HUDEP-2 (cell line): ENCODE data around the gene STON2.
"Not testable (repeated sequence)": the region's sequence is repeated elsewhere in the genome, so short reads cannot be mapped to it uniquely, and the experiment has no call there.

Experiments used
- DNase-seq, 76 experiments: peaks; one replicate each; lab custom pipeline; 2025; ENCODE audit not compliant: unreplicated experiment in 76 of 76; lab: John Stamatoyannopoulos, UW

Gene STON2

DNA sequence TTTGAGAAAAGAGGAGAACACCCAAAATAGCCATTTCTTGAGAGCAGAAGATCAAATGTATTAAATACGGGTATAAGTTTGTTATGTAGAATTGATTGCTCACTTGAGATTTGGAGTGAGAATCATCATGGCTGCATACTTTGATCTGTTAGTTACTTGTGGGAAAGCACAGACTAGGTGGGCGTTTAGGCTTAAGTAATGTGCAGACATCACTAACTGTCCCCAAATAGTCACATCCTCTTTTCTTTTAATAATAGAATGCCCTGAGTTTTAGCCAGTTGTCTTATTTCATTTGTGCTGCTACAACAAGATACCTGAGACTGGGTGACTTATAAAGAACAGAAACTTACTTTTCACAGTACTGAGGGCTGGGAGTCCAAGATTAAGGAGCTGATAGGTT lies 165.0 kb downstream of the STON2 start:
- no peak for DNase-seq

DNA sequence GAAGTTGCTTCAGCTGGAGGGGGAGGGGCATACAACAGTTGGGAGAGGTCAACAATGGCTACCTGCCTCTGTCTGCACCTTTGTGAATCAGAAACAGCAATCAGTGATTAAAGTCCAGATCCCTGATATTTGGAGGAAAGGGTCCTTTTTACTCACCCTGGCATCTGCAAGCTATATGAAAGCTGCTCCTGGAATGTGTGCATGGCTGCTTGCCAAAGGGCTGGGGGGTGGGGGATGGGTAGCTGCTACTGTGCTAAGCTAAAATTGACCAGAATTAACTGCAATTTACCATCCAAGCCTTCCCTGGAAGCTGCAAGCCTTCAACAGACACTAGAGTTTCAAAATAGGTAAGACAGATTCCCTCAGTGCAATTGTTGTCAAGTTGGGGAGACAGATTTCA lies 165.8 kb downstream of the STON2 start:
- no peak for DNase-seq

DNA sequence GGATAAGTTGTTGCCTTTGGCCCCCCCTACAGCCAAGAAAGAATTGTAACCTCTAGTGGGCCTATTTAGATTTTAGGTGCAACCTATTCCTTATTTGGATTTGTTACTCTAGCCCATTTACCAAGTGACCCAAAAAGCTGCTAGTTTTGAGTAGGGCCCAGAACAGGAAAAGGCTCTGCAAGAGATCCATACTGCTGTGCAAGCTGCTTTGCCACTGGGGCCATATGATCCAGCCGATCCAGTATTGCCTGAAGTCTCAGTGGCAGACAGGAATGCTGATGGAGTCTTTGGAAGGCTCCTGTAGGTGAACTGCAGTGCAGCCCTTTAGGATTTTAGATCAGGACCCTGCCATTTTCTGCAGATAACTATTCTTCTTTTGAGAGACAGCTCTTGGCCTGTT lies 166.5 kb downstream of the STON2 start:
- no peak for DNase-seq

DNA sequence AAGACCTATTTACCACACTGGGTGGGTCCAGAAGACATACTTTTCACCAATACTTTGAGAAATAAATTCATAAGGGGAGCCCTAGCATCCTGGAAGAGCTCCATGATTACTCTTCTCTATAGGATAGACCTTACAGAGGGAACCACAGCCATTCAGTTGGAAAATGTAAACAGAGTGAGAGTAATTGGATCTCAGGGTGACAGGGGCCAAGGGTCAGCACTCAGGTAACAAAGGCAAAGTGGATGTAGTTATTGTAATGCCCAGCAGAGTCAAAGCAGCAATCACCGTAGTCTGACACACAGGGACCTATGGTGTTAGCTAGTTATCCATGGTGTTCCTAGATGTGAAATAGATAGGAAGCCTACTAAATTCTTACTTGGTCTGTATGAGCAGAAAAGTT lies 168.6 kb downstream of the STON2 start:
- DNase-seq = no peak

DNA sequence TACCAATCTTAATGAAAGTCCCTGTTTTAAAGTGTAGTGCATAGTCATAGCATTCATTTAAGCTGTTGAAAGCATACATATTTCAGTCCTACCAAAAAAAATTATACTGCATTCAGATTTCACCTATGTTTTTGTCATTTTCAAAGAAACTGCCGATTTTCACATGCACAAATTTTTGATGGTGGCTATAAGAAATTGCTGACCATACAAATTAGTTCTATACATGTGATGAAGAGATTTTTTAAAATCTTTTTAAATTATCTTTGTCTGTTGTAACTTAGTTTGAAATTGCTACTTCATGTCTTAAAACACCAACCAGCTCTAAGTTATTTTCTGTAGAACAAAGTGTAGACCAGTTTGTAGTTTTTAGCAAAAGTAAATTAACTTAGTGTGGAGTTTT lies 175.9 kb downstream of the STON2 start:
- DNase-seq = no peak

DNA sequence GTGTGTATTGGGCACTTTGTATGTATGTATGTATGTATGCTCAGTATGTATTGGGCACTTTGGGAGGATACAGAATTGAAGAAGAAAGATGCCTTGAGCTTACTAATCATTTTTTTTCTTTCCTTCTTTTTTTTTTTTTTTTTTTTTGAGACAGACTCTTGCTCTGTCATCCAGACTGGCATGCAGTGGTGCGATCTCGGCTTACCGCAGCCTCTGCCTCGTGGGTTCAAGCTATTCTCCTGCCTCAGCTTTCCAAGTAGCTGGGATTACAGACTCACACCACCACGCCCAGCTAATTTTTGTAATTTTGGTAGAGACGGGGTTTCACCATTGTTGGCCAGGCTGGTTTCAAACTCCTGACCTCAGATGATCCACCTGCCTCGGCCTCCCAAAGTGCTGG lies 176.3 kb downstream of the STON2 start:
- DNase-seq = not testable (repeated sequence)

DNA sequence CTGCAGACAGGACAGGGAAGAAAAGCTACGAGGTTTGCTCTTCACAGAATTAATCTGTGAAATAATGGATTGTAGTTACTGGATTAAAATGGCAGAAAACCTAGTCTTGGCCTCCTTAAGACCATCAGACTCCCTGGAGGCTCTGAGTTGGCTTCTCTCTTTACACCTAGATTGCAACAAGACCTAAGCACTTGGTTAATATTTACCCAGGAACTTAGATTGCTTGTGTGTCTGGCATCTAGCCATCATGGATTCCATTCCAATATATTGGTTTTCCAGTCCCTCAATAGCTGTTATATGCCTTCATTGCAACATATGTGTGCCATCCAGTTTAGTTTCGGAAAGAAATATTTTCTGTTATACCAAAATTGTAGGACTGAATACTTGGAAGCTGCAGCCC lies 177.4 kb downstream of the STON2 start:
- DNase-seq = no peak

DNA sequence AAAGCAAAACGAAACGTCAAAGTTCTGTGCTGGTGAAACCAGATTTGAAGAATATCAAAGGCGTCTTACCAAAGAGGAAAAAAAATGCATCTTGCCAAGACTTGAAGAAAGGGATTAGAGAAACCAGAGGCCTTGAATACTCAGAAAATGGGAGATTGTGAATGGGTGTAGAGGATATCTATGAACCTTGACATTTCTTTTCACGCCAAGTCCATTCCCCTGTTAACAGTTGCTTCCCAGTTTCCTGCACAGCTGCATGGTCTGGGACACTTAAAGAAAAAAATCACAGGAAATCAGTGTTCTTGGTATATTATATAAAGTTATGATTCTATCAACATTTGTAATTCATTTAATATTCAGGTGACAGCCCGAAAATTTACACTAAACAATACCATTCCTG lies 178.0 kb downstream of the STON2 start:
- DNase-seq = no peak

DNA sequence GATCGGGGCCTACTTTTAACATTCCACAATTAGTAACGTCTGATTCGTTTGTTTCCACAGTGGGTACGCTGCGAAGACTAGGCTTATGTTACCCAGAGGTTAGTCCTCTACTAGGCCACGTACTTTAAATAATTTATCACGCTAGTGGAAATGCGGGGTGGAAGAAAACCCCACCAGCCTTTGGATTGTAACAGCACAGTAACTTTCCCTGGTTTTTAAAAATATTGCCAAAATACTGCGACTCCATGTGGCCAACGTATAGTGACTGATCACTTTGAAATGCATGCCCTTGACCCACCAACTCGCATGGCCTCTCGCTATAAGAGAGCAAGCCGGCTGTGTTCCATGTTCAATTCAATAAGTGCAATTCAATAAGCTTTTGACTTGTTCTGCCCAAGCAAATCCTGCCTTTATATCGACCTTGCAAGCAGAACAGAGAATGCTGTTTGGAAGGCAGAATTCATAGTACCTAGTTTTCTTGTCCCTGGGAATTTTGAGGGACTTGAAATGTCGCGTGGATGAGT lies 178.5 kb downstream of the STON2 start:
- DNase-seq = peak in 8 of 76 experiments; percentile 14 to 52 (median 20)

DNA sequence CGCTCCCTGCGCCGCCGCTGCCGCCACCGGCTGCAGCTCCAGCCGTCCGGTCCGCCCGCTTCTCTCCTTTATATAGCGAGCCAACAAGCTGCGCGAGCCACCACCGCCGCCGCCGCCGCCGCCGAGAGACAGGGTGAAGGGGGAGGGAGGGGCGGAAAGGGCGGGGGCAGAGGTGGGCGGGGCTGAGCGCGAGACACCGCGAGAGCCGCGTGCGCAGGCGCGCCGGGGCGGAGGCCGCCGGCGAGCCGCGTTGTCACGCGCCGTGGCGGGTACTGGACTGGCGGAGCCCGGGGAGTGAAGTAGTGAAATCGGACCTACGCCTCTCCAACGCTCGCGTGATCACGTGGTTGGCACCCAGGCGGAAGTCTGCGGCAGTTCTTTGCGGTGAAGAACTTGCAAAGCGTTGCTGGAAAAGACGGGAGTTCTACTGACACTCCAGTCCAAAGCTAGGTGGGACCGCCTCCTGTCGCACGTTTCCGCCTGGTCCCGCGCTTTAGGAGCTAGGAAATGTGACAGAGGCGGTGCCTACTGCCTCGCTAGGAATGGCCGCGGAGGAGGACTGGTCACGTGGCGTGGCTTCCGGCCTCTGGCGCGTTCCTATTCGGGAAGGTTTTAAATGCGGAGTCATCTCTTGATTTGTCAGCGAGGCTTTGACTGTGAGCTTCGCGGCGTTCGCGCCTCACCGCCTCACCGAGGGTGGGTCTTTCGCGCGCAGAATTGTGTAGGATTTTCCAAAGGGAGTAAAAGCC lies 179.1 kb downstream of the STON2 start, which contains the start of gene GTF2A1:
GTF2A1 (minus strand) TSS at position 130 of the 749 bp plus-strand sequence. CDS start 441 bp downstream, outside the sequence.
- peak; percentile 67 to 99 (median 94) for DNase-seq

DNA sequence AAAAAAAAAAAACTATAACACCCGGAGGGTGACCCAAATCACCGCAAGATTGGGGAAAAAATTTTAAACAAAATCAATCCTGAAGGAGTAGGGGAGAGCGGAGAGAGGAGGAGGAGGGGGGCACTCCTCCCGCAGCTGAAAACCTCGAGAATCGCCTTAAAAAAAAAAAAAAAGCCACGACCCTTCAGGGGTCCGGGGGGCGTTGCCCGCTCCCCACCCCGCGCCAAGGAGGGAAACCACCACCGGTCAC lies 179.6 kb downstream of the STON2 start:
- DNase-seq = no peak

DNA sequence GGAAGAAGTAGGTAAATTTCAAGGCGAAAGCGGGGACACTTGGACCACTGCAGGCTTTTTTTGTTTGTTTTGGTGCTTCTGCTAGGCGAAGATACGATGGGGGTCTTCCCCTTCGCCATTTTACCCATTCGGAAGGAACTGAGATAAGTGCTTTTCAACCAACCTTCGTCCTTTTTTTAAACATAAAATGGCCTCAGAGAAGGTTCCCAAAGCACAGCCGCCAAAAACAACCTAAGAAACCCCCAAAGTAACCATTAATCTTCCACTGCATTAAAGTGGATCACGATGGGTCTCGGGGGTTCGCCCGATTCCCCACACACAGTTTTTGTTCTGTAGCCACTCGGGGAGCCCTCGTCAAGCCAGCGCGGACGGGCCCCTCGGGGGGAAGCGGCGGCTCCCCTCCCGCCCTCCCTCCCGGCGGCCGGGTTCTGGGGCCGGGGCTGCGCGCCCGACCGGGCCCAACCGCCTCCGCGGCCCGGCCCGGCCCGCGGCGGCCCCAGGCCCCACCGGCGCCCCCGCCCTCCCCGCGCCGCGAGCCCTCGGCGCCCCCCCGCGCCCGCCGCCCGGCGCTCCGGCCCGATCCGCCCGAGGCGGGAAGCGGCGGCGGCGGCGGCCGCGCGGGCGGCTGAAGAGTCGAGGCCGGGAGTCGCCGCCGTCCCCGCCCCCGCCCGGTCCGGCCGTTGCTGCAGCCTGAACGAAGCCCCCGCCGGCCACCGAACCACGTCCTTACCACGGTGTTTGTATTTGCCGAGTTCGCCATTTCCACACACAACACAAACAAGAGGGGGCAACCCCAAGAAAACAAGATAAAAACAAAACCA lies 180.2 kb downstream of the STON2 start:
- DNase-seq = peak in 28 of 76 experiments; percentile 1 to 61 (median 34)

DNA sequence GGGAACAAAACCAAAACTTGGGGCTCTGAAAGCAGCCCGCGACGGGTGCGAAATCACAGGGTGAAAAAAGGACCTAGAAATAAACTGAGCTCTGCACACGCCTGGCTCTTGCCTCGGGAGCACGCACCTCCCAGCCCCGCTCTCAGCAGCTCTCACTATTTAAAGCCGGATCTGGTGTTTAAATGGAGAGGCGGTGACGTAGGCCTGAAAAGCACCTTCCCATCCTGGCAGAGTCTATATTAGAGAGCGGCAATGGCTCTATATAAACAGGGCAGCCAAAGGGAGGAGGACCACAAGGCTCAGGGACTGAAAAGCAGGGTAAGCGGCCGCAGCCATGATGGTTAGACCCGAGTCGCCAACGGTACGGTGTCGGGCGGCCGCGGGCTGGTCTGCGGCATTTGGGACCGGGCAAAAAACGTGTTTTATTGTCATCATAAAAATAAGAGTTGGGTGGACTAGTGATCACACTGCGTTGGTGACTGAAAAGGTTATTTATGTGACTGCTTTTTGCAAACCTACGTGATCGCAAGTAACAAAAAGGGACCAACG lies 180.8 kb downstream of the STON2 start:
- DNase-seq = peak; percentile 42 to 94 (median 81)

DNA sequence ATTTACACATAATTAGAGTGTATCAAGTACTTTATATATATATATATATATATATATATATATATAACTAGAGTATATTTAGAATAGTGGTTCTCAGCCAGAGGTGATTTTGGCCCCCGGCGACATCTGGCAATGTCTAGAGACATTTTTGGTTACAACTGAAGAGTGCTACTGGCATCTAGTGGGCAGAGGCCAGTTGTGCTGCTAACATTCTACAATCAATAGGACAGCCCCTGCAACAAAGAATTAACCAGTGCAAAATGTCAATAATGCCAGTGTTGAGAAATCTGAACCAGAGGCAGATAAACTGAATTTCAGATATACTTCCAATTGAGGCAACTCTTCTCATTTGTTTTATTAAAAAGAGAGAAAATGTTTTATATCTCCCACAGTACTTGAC lies 188.3 kb downstream of the STON2 start:
- DNase-seq = peak in 10 of 76 experiments; percentile 2 to 30 (median 16)
